VCaP (cell line): ENCODE data around the gene SLC22A14.
"Not testable (repeated sequence)": the region's sequence is repeated elsewhere in the genome, so short reads cannot be mapped to it uniquely, and the experiment has no call there.

Experiments used
- H3K27ac ChIP-seq: fragments of 450-650 bp; 2 replicates; pipeline ENCODE4 v1.5.1; 2017
- CTCF ChIP-seq: fragments of 450-650 bp; conservative IDR thresholded peaks from 2 replicates; pipeline ENCODE4 v1.5.1; 2017; ENCODE audit warnings: mild to moderate bottlenecking, moderate library complexity

The SLC22A14 gene

GRCh38 chr3:38314764-38315487 lies 32.8 kb downstream of the SLC22A14 start:
- TF ChIP-seq CTCF: no peak
- H3K27ac ChIP-seq: no peak overlapping the region

- TF ChIP-seq CTCF: no peak
- no peak overlapping the region for H3K27ac ChIP-seq
These were observed 33.6 kb downstream of the SLC22A14 start for GRCh38 chr3:38315488-38316230.

GRCh38 chr3:38316356-38317191 lies 34.5 kb downstream of the SLC22A14 start:
- H3K27ac ChIP-seq: no peak overlapping the region
- no peak for TF ChIP-seq CTCF

- no peak overlapping the region for H3K27ac ChIP-seq
- no peak for TF ChIP-seq CTCF
These were observed 35.2 kb downstream of the SLC22A14 start for GRCh38 chr3:38317192-38317759.

GRCh38 chr3:38318766-38319671 lies 36.9 kb downstream of the SLC22A14 start:
- no peak for TF ChIP-seq CTCF
- H3K27ac ChIP-seq: no peak overlapping the region

- not testable (repeated sequence) for H3K27ac ChIP-seq
These were observed 38.5 kb downstream of the SLC22A14 start for GRCh38 chr3:38320638-38321037.

- no peak overlapping the region for H3K27ac ChIP-seq
- TF ChIP-seq CTCF: no peak
These were observed 41.0 kb downstream of the SLC22A14 start for GRCh38 chr3:38323060-38323459.
